Measurements from ENCODE around the gene CSRP2.

Gene CSRP2

DNA sequence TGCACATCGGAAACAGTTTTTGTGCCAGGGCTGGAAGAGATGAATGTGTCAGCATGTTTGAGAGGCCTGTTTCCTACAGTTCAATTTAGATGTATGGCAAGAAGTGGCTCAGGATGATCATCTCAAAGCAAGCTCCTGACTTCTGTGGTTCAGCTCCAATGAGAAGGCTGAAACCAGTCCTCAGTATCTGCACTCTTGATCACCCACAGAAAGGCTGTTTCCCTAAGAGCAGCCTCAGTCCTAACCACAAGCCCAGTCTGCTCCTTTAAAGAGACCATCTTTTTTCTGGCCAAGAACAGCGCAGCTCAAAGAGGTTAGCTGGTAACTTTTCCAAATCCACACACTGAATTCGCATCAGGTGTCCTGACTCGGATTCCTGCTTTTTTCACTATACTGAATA is 19.2 kb downstream of the CSRP2 start:
- no peak for DNase-seq

DNA sequence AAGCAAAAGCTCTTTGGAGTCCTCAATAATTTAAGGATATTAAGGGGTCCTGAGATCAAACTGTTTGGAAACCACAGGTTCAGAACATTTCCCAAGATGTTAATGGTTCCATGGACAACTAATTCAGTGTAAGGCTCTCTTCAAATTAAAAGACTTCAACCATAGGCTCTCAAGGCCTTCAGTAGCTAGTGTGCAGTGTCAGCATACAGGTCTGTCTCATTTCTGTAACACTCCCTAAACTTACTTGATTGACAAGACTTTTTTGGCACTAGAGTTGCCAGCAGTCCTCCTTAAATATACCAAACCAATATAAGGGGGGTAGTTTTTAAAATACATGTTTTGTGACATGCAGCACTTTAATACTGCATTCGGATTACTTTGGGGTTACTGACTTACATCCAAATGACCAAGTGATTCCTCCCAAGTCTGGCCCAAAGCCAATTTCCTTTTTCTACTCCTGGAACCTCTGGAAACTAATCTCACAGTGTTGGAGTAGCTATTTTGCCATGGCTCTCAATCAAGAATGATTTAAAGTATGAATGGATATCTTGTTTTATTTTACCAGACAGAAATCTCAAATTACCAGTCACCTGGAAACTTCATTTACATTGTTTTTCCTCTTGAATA is 22.7 kb downstream of the CSRP2 start:
- DNase-seq: no peak

DNA sequence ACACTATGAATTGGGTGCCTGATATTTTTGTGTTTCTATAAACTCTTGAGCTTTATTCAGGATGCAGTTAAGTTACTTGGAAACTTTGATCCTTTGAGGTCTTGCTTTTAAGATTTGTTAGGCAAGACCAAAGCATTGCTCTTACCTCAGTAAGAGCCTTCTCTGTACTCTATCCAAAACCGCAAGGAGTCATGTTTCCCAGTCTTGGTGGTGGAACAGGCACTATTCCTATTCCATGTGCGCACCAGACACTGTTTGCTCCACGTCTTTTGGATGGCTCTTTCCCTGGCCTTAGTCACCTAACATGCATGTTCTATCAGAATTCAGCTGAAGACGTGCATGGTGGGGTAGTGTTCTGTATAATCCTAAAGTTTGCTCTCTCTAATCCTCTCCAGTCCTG is 23.5 kb downstream of the CSRP2 start:
- DNase-seq: no peak

DNA sequence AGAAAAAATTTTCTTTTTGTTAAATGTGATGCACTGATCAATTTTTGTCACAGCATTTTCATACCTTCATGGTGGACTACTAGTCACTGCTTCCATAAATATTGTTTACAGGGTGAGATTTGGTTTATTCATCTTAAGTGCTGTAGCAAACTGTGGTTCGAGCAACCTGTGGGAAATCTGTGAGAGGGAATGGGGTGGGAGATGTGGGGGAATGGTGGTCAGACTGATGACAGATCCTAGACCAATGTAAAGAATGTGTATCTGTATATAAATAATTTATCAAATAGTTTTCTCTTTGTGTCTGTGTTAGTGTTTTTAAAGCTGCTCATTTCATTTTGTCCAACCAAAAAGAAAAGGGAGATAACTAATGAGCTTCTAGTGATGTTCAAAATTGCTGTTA is 26.7 kb downstream of the CSRP2 start:
- DNase-seq: no peak

- DNase-seq: no peak
Observed at GRCh38 chr12:76848132-76848531, 30.7 kb downstream of the CSRP2 start.

- no peak for DNase-seq
Observed at GRCh38 chr12:76847260-76847659, 31.6 kb downstream of the CSRP2 start.

- DNase-seq: no peak
Observed at GRCh38 chr12:76836633-76837032, 42.2 kb downstream of the CSRP2 start.

GRCh38 chr12:76830436-76830835 is 48.4 kb downstream of the CSRP2 start:
- DNase-seq: no peak

DNA sequence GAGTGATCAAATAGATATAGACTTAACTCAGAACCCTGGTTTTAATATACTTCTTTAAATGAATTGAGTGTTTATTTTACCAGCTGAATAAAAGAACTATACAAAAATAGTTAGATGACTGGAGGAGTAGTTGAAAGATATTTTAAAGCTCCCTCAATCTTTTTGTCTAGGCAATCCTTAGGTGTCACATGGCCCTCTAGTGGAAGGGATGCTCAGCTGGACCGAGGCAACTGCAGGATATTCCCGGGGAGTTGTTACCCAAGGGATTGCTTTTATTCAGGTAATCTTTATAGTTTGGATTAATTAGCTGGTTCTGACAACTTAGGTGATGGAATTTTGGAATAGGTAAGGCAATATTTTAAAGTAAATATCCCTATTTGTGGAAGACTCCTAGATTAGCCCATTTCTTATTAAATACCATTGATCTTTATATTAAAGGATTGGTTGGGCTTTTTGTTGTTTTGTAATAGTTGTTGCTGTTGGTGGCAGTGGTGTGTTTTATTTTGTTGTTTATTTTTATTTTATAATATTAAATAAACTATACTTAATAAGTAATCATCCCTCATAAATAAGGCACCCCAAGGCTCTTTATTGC is 57.8 kb downstream of the CSRP2 start:
- no peak for DNase-seq

GRCh38 chr12:76813972-76814371 is 64.8 kb downstream of the CSRP2 start:
- no peak for DNase-seq

GRCh38 chr12:76813265-76813664 is 65.6 kb downstream of the CSRP2 start:
- DNase-seq: no peak

GRCh38 chr12:76811976-76812375 is 66.8 kb downstream of the CSRP2 start:
- no peak for DNase-seq

DNA sequence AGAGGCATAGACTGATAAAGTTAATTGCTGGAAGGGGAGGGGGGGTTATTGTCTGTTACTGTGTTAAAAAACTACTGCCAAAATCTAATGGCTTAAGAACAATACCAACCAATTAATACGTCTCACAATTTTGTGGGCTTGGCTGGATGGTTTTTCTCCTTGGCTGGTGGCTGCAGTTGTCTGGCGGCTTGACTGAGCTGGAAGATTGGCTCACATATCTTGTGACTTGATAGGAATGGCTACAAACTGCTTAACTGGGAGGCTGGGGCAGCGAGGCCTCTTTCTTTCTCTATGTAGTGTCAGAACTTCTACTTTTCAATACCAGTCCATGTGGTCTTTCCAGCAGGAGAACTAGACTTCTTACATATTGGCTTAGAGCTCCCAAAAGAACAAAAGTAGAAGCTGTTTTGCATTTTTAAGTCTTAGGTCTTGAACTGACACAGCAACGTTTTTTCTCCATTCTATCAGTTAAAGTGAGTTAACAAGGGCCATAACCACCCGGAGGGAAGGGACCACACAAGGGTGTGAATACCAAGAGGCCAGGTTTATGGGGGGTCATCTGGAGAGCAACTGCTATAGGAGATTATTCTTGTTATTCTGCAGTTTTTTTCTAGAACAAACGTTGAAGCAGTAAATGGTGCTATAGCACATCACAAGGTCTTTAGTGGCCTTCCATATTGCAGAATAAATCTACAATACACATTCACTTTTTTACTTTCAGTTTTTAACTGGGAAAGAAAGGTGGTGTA is 68.0 kb downstream of the CSRP2 start:
- DNase-seq: no peak

All from NCI-H510A (cell line).